Measurements from ENCODE around the gene TSC22D4.

DNA sequence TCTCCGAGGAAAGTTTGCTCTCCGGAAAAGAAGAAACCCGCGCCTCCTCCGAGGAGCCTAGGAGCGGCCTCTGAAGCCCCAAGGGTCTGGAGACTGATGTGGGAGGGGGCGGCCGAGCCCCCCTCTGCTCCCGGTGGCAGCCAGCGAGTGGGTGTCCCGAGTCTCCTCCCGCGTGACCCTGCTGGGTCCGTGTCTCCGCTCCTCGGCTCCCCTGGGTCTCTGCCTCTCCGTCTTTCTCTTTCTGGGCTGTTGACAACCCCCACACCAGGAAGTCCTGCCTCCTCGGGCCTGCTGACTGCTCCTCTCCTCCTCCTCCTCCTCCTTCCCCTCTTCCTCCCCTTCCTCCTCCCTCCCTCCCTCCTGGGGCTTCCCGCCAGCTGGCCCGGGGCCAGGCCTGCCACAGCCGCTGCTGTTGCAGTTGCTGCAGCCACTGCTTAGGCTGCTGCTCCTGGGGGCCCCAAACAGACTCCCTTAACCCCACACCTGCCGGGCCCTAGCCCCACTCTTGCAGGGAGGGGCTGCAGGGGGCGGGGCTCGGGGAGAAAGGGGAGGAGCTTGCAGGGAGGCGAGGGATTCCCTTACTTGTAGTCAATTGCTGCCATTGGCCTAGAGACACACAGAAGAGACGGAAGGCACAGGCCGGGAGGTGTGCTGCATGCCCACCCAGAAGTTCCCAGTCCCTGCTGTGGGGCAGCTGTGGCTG, at the start of gene TSC22D4:
- TF ChIP-seq CTCF (conservative IDR thresholded peaks at IDR 0.05 in 1 of 2, IDR thresholded peaks at IDR 0.05 in 1 of 2; ENCODE audit: extremely low read depth in 1 of 2, insufficient read depth in 1 of 2, low read depth in 1 of 2, low read length in 2 of 2), result no peak
- TF ChIP-seq EZH2 (IDR thresholded peaks at IDR 0.05; ENCODE audit: borderline replicate concordance, low read length), result no peak

Measured in mammary epithelial cell (primary cell).